ENCODE data around the gene RNF19B. TPM values are rescaled to one million over a fixed set of nuclear protein-coding genes. Genes with fewer than 3 reads are reported as not detected.

The RNF19B gene
- total and polyA plus RNA-seq, 2 of the 13 experiments (the other 11 are each of a cell fraction or from before 2014, with no cell fraction given) = 15.3 to 22.5 TPM

DNA sequence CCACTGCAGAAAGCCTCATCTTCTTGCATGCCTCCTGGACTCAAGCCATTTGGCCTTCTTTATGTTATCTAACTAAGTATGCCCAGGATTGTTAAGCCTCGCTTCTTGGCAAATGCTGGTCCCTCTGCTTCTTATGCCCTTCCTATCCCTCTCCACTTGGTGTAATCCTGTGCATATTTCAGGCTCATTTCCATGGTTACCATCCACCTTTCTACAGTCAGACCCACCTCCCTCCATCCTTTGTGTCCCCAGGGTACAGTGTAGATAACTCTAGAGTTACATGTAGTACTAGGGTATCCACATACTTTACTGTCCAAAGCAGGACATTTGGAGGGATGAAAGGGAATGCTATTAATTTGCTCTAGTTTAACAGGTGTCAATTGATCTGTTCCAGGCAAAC is 6.5 kb upstream of the RNF19B start:
- 86% methylated on average over 1 of the region's 1 CpG for WGBS (ENCODE audit: low lambda C conversion rate)
- Histone ChIP-seq H3K27me3 (ENCODE audit: control insufficient read depth in 1 of 2, insufficient read depth in 2 of 2, low read length in 2 of 2) (peaks cover 4 to 27% of the 10 kb centered on the region in 2 experiments; a peak in 3 of 5 replicates), H3K27ac (ENCODE audit: extremely low read length, insufficient read depth, low read length) (no peak overlapping the region), H3K4me3 (replicated peaks in 1 of 3; ENCODE audit: insufficient read depth in 1 of 3, low read depth in 2 of 3, low read length in 3 of 3) (no peak overlapping the region), H2AFZ (ENCODE audit: low read length) (no peak overlapping the region), H3K9ac (ENCODE audit: insufficient read depth, low read depth, low read length) (no peak overlapping the region), H3K4me2 (ENCODE audit: low read depth, low read length) (no peak overlapping the region), H3K36me3 (replicated peaks in 1 of 2; ENCODE audit: control insufficient read depth in 1 of 2, insufficient read depth in 2 of 2, low read length in 2 of 2) (no peaks in the 10 kb centered on the region), H3K4me1 (ENCODE audit: insufficient read depth, low read length) (peaks cover 11% of the 10 kb centered on the region), H3K79me2 (ENCODE audit: insufficient read depth, low read length) (no peaks in the 10 kb centered on the region), H4K20me1 (ENCODE audit: insufficient read depth, low read length) (no peaks in the 10 kb centered on the region), H3K9me3 (ENCODE audit: low read length) (no peaks in the 10 kb centered on the region)
- intact Hi-C loops (cut with micrococcal nuclease; ENCODE audit: unreplicated experiment) = no loop called here
- no TSS peak for BruUV-seq (replicated peaks)
- in situ Hi-C loops (cut with HindIII; ENCODE audit: extremely low pct_ligation_motif_present, low pct_unique_long_range_greater_than_20kb) = no loop called here
- POLR2A ChIA-PET = no interaction called here
- no peak for ATAC-seq
- CTCF ChIA-PET (ENCODE audit: low intra/inter-chr PET ratio, low total read pairs) = no interaction called here
- FAIRE-seq = no peak
- no peak for DNase-seq (ENCODE audit: low spot score)
- TF ChIP-seq POLR2AphosphoS2 (IDR thresholded peaks at IDR 0.05; ENCODE audit: low read depth, low read length) (no peak), ZNF260 (CRISPR knock-in tag; IDR thresholded peaks at IDR 0.05; ENCODE audit: borderline replicate concordance, low read depth) (no peak), ZNF256 (CRISPR knock-in tag; conservative IDR thresholded peaks at IDR 0.05) (no peak), AGO2 (optimal IDR thresholded peaks at IDR 0.05; ENCODE audit: low read depth, low read length) (no peak), ZNF776 (CRISPR knock-in tag; IDR thresholded peaks at IDR 0.05) (no peak), ZSCAN20 (CRISPR knock-in tag; IDR thresholded peaks at IDR 0.05; ENCODE audit: borderline replicate concordance) (no peak), SMYD3 (CRISPR knock-in tag; IDR thresholded peaks at IDR 0.05) (no peak), ZNF678 (CRISPR knock-in tag; IDR thresholded peaks at IDR 0.05) (no peak), ZFAT (CRISPR knock-in tag; conservative IDR thresholded peaks at IDR 0.05) (no peak), NCOR1 (IDR thresholded peaks at IDR 0.05; ENCODE audit: borderline replicate concordance, low read length) (no peak), ZNF839 (CRISPR knock-in tag; IDR thresholded peaks at IDR 0.05; ENCODE audit: borderline replicate concordance) (no peak), MAF1 (CRISPR knock-in tag; IDR thresholded peaks at IDR 0.05; ENCODE audit: borderline replicate concordance) (no peak), NR0B2 (CRISPR knock-in tag; IDR thresholded peaks at IDR 0.05) (no peak)
